Ishikawa (cell line): ENCODE measurements around the gene TMEM181.

Experiments
- CEBPB ChIP-seq: IDR thresholded peaks from 2 replicates; pipeline ENCODE4 v1.6.1; 2012
- CREB1 ChIP-seq: IDR thresholded peaks from 2 replicates; pipeline ENCODE4 v1.6.1; 2012; ENCODE audit warnings: low read depth
- EGR1 ChIP-seq: IDR thresholded peaks from 2 replicates; pipeline ENCODE4 v1.6.1; 2012
- EP300 ChIP-seq: IDR thresholded peaks from 2 replicates; pipeline ENCODE4 v1.6.1; 2012; ENCODE audit warnings: borderline replicate concordance
- FOXM1 ChIP-seq: IDR thresholded peaks from 2 replicates; pipeline ENCODE4 v1.6.1; 2012; ENCODE audit warnings: low read depth, borderline replicate concordance
- MAX ChIP-seq: IDR thresholded peaks from 2 replicates; pipeline ENCODE4 v1.6.1; 2012
- NFIC ChIP-seq: IDR thresholded peaks from 2 replicates; pipeline ENCODE4 v1.6.1; 2012
- RAD21 ChIP-seq: IDR thresholded peaks from 2 replicates; pipeline ENCODE4 v1.6.1; 2012; ENCODE audit warnings: low read depth
- REST ChIP-seq: IDR thresholded peaks from 2 replicates; pipeline ENCODE4 v1.6.1; 2012; ENCODE audit warnings: low read depth, mild to moderate bottlenecking
- TAF1 ChIP-seq: IDR thresholded peaks from 2 replicates; pipeline ENCODE4 v1.6.1; 2012; ENCODE audit warnings: low read depth, mild to moderate bottlenecking
- TCF12 ChIP-seq: IDR thresholded peaks from 2 replicates; pipeline ENCODE4 v1.6.1; 2012; ENCODE audit warnings: low read depth
- TEAD4 ChIP-seq: IDR thresholded peaks from 2 replicates; pipeline ENCODE4 v1.6.1; 2012
- USF1 ChIP-seq: IDR thresholded peaks from 2 replicates; pipeline ENCODE4 v1.6.1; 2012
- YY1 ChIP-seq: IDR thresholded peaks from 2 replicates; pipeline ENCODE4 v1.6.1; 2012; ENCODE audit warnings: low read depth
- ZBTB7A ChIP-seq: IDR thresholded peaks from 2 replicates; pipeline ENCODE4 v1.6.1; 2012; ENCODE audit warnings: low read depth

The TMEM181 gene

GRCh38 chr6:158529629-158530028, 30.3 kb upstream of the TMEM181 start:
- TF ChIP-seq YY1 (no peak), NFIC (no peak), USF1 (no peak), MAX (no peak), ZBTB7A (no peak), RAD21 (no peak), EGR1 (no peak), TCF12 (no peak), CEBPB (no peak), TAF1 (no peak), EP300 (no peak), FOXM1 (no peak), TEAD4 (no peak), REST (no peak), CREB1 (no peak)

- TF ChIP-seq FOXM1 (no peak), RAD21 (no peak), REST (no peak), CEBPB (no peak), EP300 (no peak)
These were observed 28.3 kb upstream of the TMEM181 start for GRCh38 chr6:158531566-158531965.

- TF ChIP-seq TCF12 (no peak), TAF1 (no peak), USF1 (no peak), TEAD4 (no peak), RAD21 (no peak), MAX (no peak)
These were observed 27.9 kb upstream of the TMEM181 start for GRCh38 chr6:158531970-158532369.

- TF ChIP-seq YY1 (peak; percentile 72), TAF1 (no peak), RAD21 (no peak), EGR1 (peak; percentile 87), ZBTB7A (peak; percentile 74; the same call in 1 of the 2 replicates), EP300 (no peak; the same call in 1 of the 2 replicates), MAX (peak; percentile 29; the same call in 1 of the 2 replicates), CREB1 (no peak), FOXM1 (no peak), TCF12 (no peak), TEAD4 (0 out of 2 replicates have a peak, but pooled peaks have one; percentile 17), USF1 (no peak), CEBPB (no peak), REST (peak; percentile 99), NFIC (no peak)
These were observed 23.6 kb upstream of the TMEM181 start for GRCh38 chr6:158536084-158536890.
